ENCODE data around the gene KNDC1.

KNDC1 gene

DNA sequence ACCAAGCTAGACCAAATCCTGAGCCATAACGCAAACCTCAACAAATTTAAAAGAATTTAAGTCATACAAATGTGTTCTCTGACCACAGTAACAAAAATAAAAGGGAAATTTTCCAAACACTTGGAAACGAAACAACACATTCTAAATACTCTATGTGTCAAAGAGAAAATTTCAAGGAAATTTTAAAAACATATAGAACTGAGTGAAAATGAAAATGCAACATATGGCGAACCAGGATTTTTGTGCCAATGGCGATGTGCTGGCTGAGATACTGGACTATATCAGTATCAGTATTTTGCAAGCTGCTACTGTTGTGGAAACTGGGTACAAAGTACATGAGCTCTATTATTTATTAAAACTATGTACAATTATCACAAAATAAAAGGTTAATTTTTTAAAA, 34.1 kb downstream of the KNDC1 start:
- DNase-seq (ENCODE audit: low spot score) = no peak

DNA sequence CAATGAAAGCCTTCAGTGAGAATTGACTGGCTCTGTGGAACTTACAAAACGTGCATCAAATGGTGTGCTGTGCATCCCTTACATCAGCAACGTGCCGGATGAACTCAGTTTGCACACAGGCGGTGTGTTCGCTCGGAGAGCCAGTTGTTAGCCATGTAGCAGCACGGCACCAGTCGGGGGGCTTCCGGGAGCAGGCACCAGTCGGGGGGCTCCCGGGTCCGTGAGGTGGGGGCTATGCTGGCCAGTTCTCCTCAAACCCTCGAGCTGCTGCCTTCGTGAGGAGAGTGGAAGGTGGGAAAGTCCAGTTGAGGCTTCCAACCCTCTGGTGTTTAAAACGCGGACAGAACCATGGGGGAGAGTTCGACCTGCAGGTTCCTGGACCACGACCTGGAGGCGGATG, 35.1 kb downstream of the KNDC1 start:
- DNase-seq (ENCODE audit: low spot score) = no peak

- no peak for DNase-seq (ENCODE audit: low spot score)
Observed at GRCh38 chr10:133195611-133196010, 35.6 kb downstream of the KNDC1 start.

DNA sequence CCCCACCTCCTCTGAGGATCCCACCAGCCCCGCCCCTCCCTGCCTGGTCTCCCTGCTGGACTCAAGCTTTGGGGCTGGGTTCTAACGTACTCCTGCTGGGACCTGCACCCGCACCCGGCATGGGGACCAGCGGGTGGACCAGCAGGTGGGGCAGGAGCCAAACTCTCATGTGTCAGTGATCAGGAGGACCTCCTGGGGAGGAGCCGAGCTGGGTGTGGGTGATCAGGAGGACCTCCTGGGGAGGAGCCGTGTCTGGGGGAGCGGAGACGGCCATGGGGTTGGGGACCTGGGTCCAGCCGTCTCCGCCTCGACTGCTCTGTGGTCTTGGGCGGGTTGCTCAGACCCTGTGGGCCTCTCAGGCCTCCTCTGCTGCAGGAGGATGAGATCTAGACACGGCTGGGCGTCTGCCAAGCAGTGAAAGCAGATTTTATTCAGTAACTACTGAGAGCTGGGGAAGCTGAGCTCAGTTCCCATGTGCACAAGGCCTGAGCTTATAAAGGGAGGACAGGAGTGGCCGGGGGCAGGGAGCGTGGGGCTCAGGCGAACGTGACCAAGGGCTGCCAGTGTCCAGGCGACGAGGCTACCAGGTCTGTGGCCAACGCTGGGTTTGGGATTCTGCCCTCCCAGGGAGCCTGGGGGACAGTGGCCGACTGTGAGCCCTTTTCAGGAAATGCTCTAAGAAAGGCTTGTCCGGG, 36.3 kb downstream of the KNDC1 start:
- DNase-seq (ENCODE audit: low spot score) = no peak

DNA sequence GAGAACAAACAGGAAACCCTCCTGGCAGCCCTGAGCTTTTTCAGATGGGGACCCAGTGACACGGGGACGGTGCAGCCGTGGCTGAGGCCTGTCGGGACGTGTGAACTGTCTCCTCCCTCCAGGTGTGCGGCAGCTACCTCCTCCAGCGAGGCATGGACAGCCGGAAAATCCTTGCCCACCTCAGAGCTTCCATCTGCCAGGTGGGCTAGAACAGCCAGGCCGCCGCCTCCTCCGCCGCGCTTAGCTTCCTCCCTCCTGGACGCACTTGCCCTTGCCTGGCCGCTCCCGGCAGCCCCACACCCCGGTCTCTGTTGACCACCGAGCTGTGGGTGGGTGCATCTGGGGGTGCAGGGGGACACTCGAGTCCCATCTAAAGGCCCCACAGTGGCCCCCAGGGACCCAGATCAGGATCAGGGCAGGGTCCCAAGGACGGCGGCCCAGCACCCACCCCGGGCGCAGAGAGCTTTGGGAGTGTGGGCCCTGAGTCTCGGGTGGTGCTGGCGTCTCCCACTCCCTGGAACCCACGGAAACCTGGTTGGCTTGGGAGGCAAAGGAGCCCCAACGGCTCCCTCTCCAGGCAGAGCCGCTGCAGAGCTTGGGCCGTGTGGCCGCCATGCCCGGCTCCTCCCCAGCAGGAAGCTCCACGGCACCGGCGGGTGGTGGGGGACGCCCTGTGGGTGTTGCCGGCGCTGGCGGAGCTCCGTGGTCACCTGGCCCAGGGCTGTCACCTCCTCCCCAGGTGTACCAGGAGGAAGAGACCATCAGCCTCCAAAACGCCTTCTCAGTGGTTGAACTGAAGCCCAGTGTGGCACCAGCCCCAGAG, 37.1 kb downstream of the KNDC1 start:
- DNase-seq (ENCODE audit: low spot score) = no peak

DNA sequence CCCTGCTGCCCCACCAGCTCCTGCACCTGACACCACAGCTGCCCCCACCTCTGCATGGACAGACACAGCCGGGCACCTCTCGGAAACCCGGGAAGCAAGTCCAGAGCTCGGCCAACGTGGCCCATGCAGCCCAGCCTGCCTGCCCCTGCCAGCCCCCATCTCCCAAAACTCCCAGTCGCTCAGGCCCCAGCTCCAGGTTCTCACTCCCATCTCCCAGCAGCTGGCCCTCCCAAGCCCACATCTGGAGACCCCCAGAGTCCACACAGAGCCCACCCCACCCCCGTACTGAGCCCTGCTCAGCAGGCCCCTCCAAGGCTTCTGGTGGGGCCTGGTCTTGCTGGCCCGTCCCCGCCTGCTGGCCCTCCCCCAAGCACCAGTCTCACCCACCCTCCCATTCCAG, 37.8 kb downstream of the KNDC1 start:
- no peak for DNase-seq (ENCODE audit: low spot score)

DNA sequence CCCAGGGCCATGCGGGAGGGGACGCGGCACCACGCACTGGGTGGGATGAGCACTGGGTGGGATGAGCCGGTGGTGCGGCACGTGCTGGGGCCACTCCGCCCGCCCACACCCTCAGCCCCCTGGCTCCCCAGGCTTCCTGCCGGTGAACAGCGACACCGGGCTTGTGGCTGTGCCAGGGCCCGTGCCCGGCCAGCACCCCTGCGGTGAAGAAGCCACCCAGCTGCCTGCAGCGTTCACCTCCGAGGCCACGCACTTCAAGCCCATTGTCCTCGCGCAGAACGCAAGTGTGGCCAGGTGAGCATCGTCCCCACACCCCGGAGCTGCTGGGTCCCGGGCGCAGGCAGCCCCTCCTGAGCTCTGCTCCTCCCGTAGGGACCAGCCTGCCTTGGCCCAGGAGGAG, 38.2 kb downstream of the KNDC1 start:
- DNase-seq (ENCODE audit: low spot score) = no peak

DNA sequence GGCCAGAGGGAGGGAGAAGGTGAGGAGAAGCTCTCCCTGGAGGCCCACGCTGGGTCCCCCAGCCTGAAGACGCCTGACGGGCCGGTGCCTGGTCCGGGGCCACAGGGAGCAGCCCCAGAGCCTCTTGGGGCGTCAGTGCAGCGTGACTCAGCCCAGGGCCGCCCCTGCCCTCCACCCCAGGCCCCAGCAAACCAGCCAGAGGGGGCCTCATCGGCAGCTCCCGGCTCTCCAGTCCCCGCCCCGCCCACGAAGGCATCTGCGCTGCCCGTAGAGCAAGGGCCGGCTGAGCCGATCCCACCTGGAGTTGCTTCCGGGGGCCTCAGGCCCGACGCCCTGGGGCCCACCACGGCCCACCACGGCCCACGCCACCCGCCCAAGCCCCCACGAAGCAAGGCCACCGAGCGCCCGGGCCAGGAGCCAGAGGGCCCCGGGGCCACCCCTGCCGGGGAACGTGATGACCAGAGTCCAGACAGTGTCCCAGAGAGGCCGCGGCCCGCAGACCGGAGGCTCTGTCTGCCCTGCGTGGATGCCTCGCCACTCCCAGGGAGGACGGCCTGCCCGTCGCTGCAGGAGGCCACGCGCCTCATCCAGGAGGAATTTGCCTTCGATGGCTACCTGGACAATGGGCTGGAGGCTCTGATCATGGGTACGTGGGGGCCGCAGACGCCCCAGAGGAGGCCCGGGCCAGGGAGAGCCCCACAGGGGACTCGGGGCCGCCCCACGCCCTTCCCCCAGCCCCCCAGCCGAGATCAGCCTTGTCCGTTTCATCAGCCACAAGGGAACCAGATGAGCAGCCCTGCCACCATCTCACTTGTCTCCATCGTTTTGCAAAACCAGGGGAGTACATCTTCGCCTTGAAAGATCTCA, 38.8 kb downstream of the KNDC1 start:
- no peak for DNase-seq (ENCODE audit: low spot score)

DNA sequence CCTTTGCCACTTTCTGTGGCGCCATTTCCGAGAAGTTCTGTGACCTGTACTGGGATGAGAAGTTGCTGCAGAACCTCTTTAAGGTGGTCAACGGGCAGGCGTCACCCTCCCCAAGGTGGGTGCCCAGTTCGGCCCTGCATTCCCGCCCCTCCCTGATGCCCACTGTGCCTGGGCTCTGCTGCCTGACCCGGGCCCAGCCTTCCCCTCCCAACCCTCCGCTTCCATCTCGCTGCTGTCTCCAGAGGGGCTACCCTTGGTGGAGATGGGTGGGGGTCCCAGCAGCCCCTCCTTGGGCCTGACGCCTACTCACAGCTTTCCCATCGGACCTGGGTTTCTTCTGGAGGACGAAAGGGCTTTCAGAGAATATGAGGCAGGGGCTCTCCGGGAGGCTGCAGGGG, 39.5 kb downstream of the KNDC1 start:
- no peak for DNase-seq (ENCODE audit: low spot score)

DNA sequence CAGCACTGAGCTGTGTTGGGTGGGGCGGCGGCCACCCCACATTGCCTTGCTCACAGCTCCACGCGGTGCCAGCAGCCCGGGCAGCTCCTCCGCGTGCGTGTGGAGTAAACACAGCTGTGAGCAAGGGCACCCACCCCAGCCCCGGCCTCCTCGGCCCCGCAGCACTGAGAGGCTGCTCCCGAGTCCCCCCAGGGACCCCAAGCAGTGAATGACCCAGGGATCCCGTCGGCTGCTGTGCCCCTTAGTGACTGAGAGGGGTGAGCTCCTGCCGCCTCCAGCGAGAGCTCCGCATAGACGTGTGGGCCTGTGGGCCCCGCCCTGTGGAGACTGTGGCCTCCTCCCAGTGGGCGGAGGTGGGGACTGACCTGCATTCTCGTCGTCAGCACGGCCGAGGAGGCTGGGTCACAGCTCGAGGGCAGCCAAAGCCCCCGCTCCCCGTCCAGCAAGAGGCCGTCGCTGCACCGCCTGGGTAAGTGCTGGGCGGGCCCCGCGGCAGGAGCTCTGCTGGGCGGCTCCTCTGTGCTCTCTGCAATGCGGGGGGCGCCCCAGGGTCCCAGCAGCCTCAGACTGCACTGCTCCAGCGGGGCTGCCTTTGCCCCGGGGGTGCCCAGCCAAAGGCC, 40.1 kb downstream of the KNDC1 start:
- DNase-seq (ENCODE audit: low spot score) = no peak

- DNase-seq (ENCODE audit: low spot score) = no peak
Observed at GRCh38 chr10:133200621-133201031, 40.6 kb downstream of the KNDC1 start.

DNA sequence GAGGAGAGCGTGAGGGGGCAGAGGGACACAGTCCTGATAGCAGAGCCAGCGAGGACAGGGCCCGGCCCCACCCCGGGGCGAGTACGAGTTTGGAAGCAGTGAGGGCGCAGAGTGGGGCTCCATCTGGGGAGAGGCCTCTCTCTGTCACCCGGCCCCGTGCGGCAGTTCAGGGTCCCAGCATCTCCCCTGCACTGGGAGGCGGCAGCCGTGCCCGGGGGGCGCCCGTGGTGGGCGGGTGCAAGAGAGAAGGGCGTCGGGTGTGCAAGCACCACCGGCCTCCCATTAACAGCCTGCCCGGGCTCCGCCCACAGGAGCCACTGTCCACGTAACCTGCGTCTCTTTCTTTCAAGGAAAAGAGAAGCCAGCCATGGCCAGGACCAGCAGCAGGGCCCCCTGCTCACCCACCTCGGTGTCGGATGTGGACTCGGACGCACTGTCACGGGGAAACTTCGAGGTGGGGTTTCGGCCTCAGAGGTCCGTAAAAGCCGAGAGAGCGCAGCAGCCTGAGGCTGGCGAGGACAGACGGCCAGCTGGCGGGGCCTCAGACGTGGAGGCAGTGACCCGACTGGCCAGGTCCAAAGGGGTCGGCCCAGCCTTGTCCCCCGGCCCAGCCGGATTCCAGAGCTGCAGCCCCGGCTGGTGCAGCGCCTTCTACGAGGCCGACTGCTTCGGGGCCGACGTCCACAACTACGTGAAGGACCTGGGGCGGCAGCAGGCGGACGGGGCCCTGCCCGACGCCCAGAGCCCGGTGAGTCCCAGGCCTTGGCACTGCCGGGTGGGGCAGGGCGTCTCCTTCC, 41.3 kb downstream of the KNDC1 start:
- DNase-seq (ENCODE audit: low spot score) = no peak

DNA sequence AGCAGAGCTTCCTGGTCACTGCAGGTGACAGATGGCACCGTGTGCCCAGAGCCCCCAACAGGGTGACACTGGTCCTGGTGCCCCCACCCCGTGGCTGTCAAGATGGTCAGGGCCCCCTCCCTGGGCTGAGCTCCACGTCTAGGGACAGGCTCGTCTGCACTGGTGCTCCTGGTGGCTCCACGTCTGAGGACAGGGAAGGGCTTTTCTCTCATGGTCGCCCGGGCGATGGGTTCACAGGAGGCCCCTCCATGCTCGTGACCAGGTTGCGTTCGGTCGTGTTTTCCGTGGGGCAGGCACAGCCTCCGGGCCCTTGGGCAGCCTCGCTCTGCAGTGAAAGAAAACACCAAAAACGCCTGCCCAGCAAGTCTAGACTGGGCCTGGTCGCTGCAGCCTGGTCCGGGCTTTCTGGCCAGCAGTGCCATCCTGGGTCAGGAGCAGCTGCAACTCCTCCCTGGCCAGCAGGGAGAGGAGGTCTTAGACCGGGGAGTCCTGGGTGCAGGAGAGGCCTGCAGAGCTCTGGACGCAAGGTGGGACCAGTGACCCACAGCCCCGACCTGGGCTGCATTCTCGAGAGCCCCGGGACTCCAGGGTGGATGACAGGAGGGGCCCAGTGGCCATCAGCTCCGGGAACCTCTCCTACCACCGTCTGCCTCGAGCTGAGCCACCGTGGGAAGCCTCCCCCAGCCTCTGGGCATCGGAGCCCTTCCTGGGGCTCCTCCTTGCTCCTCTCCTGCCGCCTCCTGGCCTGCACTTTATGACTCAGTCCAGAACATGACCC, 42.1 kb downstream of the KNDC1 start:
- DNase-seq (ENCODE audit: low spot score) = no peak

GRCh38 chr10:133202778-133203651, 43.0 kb downstream of the KNDC1 start:
- DNase-seq (ENCODE audit: low spot score) = no peak

- DNase-seq (ENCODE audit: low spot score) = no peak
Observed at GRCh38 chr10:133203652-133204195, 43.7 kb downstream of the KNDC1 start.

- no peak for DNase-seq (ENCODE audit: low spot score)
Observed at GRCh38 chr10:133204226-133205015, 44.4 kb downstream of the KNDC1 start.

DNA sequence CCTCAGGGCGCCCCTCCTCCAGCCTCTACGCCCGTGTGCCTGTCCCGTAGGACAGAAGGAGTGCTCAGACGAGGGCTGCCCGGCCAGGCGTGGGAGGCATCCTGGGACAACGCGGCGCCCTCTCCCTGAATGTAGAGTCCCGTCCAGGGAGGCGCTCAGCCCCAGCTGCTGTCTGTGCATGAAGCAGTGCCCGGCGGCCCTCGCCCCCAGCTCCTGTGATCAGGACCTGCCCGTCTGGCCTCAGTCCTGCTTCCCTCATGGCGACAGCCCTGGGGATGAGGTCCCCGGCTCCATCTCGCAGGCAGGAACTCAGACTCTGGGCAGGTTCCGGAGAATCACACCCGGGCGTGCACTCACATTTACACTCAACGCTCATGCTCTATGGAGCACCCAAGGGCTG, 45.1 kb downstream of the KNDC1 start:
- DNase-seq (ENCODE audit: low spot score) = no peak

DNA sequence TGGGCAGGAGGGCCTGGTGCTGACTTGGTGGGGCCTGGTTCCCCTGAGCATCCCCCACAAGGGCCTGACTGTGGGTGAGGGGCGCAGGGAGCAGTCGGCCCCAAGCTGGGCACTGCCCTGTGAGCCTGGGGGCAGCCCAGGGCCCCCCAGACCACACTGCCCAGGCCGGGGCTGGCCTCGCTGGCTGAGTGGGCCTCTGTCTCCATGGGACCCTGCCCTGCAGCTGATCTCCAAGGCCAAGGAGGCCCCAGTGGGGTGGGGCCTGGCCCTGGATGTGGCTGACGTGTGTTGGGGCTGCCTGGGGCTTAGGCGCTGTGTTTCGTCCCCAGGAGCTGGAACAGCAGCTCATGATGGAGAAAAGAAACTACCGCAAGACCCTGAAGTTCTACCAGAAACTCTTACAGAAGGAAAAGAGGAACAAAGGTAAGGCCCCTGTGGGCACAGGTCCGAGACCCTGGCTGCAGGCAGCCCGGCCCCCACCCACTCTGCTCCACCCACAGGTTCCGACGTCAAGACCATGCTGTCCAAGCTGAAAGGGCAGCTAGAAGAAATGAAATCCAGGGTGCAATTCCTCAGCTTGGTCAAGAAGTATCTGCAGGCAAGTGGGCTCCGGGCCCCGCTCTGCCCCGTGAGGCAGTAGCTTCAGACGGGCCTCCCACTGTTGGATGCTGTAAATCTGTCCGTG, 46.5 kb downstream of the KNDC1 start:
- DNase-seq (ENCODE audit: low spot score) = no peak

Measured in kidney capillary endothelial cell (primary cell).